ENCODE data around the gene ATXN2. TPM values are rescaled to one million over a fixed set of nuclear protein-coding genes. Genes with fewer than 3 reads are reported as not detected.
A peak's percentile ranks its signal among the peaks of the same experiment; 100 is the strongest.
"Not testable (repeated sequence)": the region's sequence is repeated elsewhere in the genome, so short reads cannot be mapped to it uniquely, and the experiment has no call there.

Gene ATXN2
- total RNA-seq, 1 experiment from 2014 or later: 108 TPM

- no peak for TF ChIP-seq EZH2 (IDR thresholded peaks at IDR 0.05; ENCODE audit: low read depth)
- TF ChIP-seq CTCF (conservative IDR thresholded peaks at IDR 0.05): no peak
- Histone ChIP-seq H3K79me2 (ENCODE audit: low read depth) (peaks cover 98% of the 10 kb centered on the region), H3K4me1 (replicated peaks; ENCODE audit: insufficient read depth) (peaks cover 9% of the 10 kb centered on the region), H3F3A (ENCODE audit: insufficient read depth, low read depth) (peaks cover 50% of the 10 kb centered on the region), H3K9me2 (ENCODE audit: insufficient read depth) (no peaks in the 10 kb centered on the region), H3K27ac (peak overlapping the region; percentile 35), H2AFZ (no peak overlapping the region), H3K27me3 (ENCODE audit: insufficient read depth, low read depth) (no peaks in the 10 kb centered on the region), H4K20me1 (ENCODE audit: insufficient read depth) (peaks cover 92% of the 10 kb centered on the region), H3K4me2 (no peak overlapping the region), H3K4me3 (no peak overlapping the region), H3K9me3 (ENCODE audit: insufficient read depth, low read depth) (no peaks in the 10 kb centered on the region), H3K36me3 (ENCODE audit: low read depth) (no peaks in the 10 kb centered on the region)
- no TSS peak for BruUV-seq (replicated peaks)
- ChIA-PET POLR2A (ENCODE audit: unreplicated experiment) (no interaction called here), CTCF (no interaction called here)
- intact Hi-C loops (cut with micrococcal nuclease; ENCODE audit: unreplicated experiment): no loop called here
- DNase-seq: peak in 1 of 2 experiments; percentile 90
Measured at GRCh38 chr12:111584959-111585358, 14.2 kb downstream of the ATXN2 start.

GRCh38 chr12:111583506-111583905 lies 15.6 kb downstream of the ATXN2 start:
- peaks cover 98% of the 10 kb centered on the region for H3K79me2 ChIP-seq (ENCODE audit: low read depth)
- H3K27me3 ChIP-seq (ENCODE audit: insufficient read depth, low read depth); BruUV-seq (replicated peaks); CTCF ChIA-PET; POLR2A ChIA-PET (ENCODE audit: unreplicated experiment); H3K9me2 ChIP-seq (ENCODE audit: insufficient read depth); H3K4me2 ChIP-seq; DNase-seq; H3K36me3 ChIP-seq (ENCODE audit: low read depth); H3K9me3 ChIP-seq (ENCODE audit: insufficient read depth, low read depth); H3K27ac ChIP-seq; H3K4me3 ChIP-seq; H2AFZ ChIP-seq; intact Hi-C loops (cut with micrococcal nuclease; ENCODE audit: unreplicated experiment): not testable (repeated sequence)
- peaks cover 24% of the 10 kb centered on the region for H3K4me1 ChIP-seq (replicated peaks; ENCODE audit: insufficient read depth)
- H3F3A ChIP-seq (ENCODE audit: insufficient read depth, low read depth): peaks cover 64% of the 10 kb centered on the region
- peaks cover 93% of the 10 kb centered on the region for H4K20me1 ChIP-seq (ENCODE audit: insufficient read depth)

GRCh38 chr12:111582133-111582747 lies 16.9 kb downstream of the ATXN2 start:
- CTCF ChIA-PET: no interaction called here

More at GRCh38 chr12:111582133-111582747, 16.9 kb downstream of the ATXN2 start:
- TF ChIP-seq EZH2 (IDR thresholded peaks at IDR 0.05; ENCODE audit: low read depth) (no peak), CTCF (conservative IDR thresholded peaks at IDR 0.05) (no peak)
- no TSS peak for BruUV-seq (replicated peaks)
- Histone ChIP-seq H3K79me2 (ENCODE audit: low read depth) (peaks cover 96% of the 10 kb centered on the region), H3K4me2 (no peak overlapping the region), H3K27me3 (ENCODE audit: insufficient read depth, low read depth) (no peaks in the 10 kb centered on the region), H2AFZ (no peak overlapping the region), H3K36me3 (ENCODE audit: low read depth) (no peaks in the 10 kb centered on the region), H4K20me1 (ENCODE audit: insufficient read depth) (peaks cover 94% of the 10 kb centered on the region), H3K27ac (no peak overlapping the region), H3K9me3 (ENCODE audit: insufficient read depth, low read depth) (no peaks in the 10 kb centered on the region), H3K4me3 (no peak overlapping the region), H3K4me1 (replicated peaks; ENCODE audit: insufficient read depth) (peaks cover 37% of the 10 kb centered on the region), H3K9me2 (ENCODE audit: insufficient read depth) (no peaks in the 10 kb centered on the region), H3F3A (ENCODE audit: insufficient read depth, low read depth) (peaks cover 70% of the 10 kb centered on the region)
- no peak for DNase-seq
- POLR2A ChIA-PET (ENCODE audit: unreplicated experiment): no interaction called here
- intact Hi-C loops (cut with micrococcal nuclease; ENCODE audit: unreplicated experiment): no loop called here
